CD8-positive, alpha-beta memory T cell (primary cell): ENCODE data around the gene NRIP1. TPM values are rescaled to one million over a fixed set of nuclear protein-coding genes. Genes with fewer than 3 reads are reported as not detected.

Experiments
- CTCF ChIA-PET: fragments of 350-600 bp; sonication (Branson Sonifier 250); formaldehyde crosslinking; loops from one replicate; lab custom pipeline; 2021; ENCODE audit warnings: antibody characterized with exemption; lab: Charles Lee
- POLR2A ChIA-PET: fragments of 350-600 bp; sonication (Branson Sonifier 250); formaldehyde crosslinking; loops from one replicate; lab custom pipeline; 2021; ENCODE audit warnings: antibody characterized with exemption; lab: Charles Lee
- DNase-seq, 5 donors: peaks; one replicate each; pipeline versions ENCODE4 v3.0.0 to v3.0.0-alpha.2; 2020 to 2022; ENCODE audit warnings: mixed read lengths in 1 of 5
- H3K27ac ChIP-seq: one replicate; pipeline ENCODE4 v1.7.0; 2013; ENCODE audit warnings: low read depth, mild to moderate bottlenecking, low read length, moderate library complexity
- H3K27me3 ChIP-seq: 2 replicates; pipeline ENCODE4 v1.7.0; 2013; ENCODE audit warnings: low read length, mild to moderate bottlenecking; ENCODE audit not compliant: insufficient read depth, poor library complexity, severe bottlenecking
- H3K36me3 ChIP-seq: 2 replicates; pipeline ENCODE4 v1.7.0; 2013; ENCODE audit warnings: mild to moderate bottlenecking, low read length, moderate library complexity; ENCODE audit not compliant: insufficient read depth
- H3K4me1 ChIP-seq: 2 replicates; pipeline ENCODE4 v1.7.0; 2013; ENCODE audit warnings: mild to moderate bottlenecking, low read length, moderate library complexity; ENCODE audit not compliant: insufficient read depth
- H3K4me3 ChIP-seq: 2 replicates; pipeline ENCODE4 v1.7.0; 2013; ENCODE audit warnings: mild to moderate bottlenecking, low read length
- H3K9me3 ChIP-seq: 2 replicates; pipeline ENCODE4 v1.7.0; 2013; ENCODE audit warnings: mild to moderate bottlenecking, low read length
- H3K27ac Mint-ChIP-seq, 8 donors: one replicate each; pipeline ENCODE4 v1.8.0; 2020 to 2021; ENCODE audit warnings: mixed read lengths in 8 of 8, mild to moderate bottlenecking in 6 of 8, inconsistent platforms in 3 of 8, moderate library complexity in 3 of 8
- H3K27me3 Mint-ChIP-seq, 2 donors: one replicate each; pipeline ENCODE4 v1.8.0; 2020 to 2021; ENCODE audit warnings: mixed read lengths in 2 of 2, mild to moderate bottlenecking in 1 of 2, moderate library complexity in 1 of 2
- H3K36me3 Mint-ChIP-seq, 3 donors: one replicate each; pipeline ENCODE4 v1.8.0; 2020 to 2021; ENCODE audit warnings: mixed read lengths in 3 of 3, inconsistent platforms in 1 of 3, mild to moderate bottlenecking in 1 of 3
- H3K4me1 Mint-ChIP-seq, 3 donors: one replicate each; pipeline ENCODE4 v1.8.0; 2020 to 2021; ENCODE audit warnings: mixed read lengths in 3 of 3, inconsistent platforms in 1 of 3, mild to moderate bottlenecking in 1 of 3
- H3K4me3 Mint-ChIP-seq, 7 donors: one replicate each; pipeline ENCODE4 v1.8.0; 2020 to 2021; ENCODE audit warnings: mixed read lengths in 7 of 7, mild to moderate bottlenecking in 6 of 7, moderate library complexity in 4 of 7, inconsistent platforms in 2 of 7
- H3K9me3 Mint-ChIP-seq, 5 donors: one replicate each; pipeline ENCODE4 v1.8.0; 2020 to 2022; ENCODE audit warnings: mixed read lengths in 5 of 5, mild to moderate bottlenecking in 3 of 5, moderate library complexity in 2 of 5, inconsistent platforms in 1 of 5
- polyA plus RNA-seq: library from polyadenylated mRNA; unstranded; fragments of 300-500 nt; fragmentation: Illumina TruSeq; gene quantifications from one replicate; pipeline ENCODE4 v1.2.3, GENCODE V29; 2021
- total RNA-seq, 2 experiments: library from RNA; stranded (reverse); gene quantifications; one replicate each; pipeline ENCODE4 v1.2.3, GENCODE V29; 2021

Gene NRIP1
- total and polyA plus RNA-seq, 3 experiments from 2014 or later, result 14.6 to 37.6 (median 15.7) TPM

DNA sequence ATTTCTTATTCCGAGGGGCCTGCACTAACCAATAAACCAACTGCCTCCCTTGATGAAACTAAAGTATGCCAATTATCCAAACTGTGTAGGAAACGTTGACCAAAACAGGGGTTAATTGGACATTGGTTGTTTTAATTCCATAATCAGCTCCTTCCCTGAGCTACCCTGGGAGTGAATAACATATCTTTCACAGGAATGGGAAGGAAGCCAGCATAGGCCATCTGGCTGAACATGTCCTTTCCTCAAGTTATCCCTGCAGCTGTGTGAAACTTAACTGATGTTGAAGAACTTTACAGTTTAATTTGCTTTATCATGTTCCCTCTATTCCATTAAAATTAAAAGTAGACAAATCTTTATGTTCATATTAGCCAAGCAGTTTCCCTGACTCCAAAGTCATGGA lies 75.4 kb downstream of the NRIP1 start:
- H3K4me3 Mint-ChIP-seq, result no peak overlapping the region
- no peak overlapping the region for H3K4me3 ChIP-seq
- no peaks in the 10 kb centered on the region for H3K36me3 ChIP-seq
- peaks cover 0 to 15% (median 12%) of the 10 kb centered on the region in 3 donors for H3K36me3 Mint-ChIP-seq
- no peak for DNase-seq
- H3K27ac ChIP-seq, result no peak overlapping the region
- no peaks in the 10 kb centered on the region for H3K27me3 Mint-ChIP-seq
- no peaks in the 10 kb centered on the region for H3K9me3 Mint-ChIP-seq
- no peaks in the 10 kb centered on the region for H3K4me1 ChIP-seq
- no peak overlapping the region for H3K27ac Mint-ChIP-seq
- H3K9me3 ChIP-seq, result no peaks in the 10 kb centered on the region
- H3K27me3 ChIP-seq, result no peaks in the 10 kb centered on the region
- ChIA-PET POLR2A (no interaction called here), CTCF (no interaction called here)
- peaks cover 11 to 37% (median 30%) of the 10 kb centered on the region in 3 donors for H3K4me1 Mint-ChIP-seq

- no peaks in the 10 kb centered on the region for H3K27me3 ChIP-seq
- no peaks in the 10 kb centered on the region for H3K9me3 Mint-ChIP-seq
- no peak overlapping the region for H3K27ac Mint-ChIP-seq
- no peak for DNase-seq
- H3K9me3 ChIP-seq, result no peaks in the 10 kb centered on the region
- POLR2A ChIA-PET, result no interaction called here
- no peak overlapping the region for H3K4me3 ChIP-seq
- H3K27me3 Mint-ChIP-seq, result no peaks in the 10 kb centered on the region
- H3K36me3 ChIP-seq, result no peaks in the 10 kb centered on the region
- CTCF ChIA-PET, result no interaction called here
- H3K27ac ChIP-seq, result no peak overlapping the region
- H3K4me1 ChIP-seq, result no peaks in the 10 kb centered on the region
- H3K4me1 Mint-ChIP-seq, result peaks cover 11 to 41% (median 33%) of the 10 kb centered on the region in 3 donors
- H3K4me3 Mint-ChIP-seq, result no peak overlapping the region
- H3K36me3 Mint-ChIP-seq, result peaks cover 1 to 15% (median 12%) of the 10 kb centered on the region in 3 donors
These were observed 76.0 kb downstream of the NRIP1 start for GRCh38 chr21:14988760-14989159.

DNA sequence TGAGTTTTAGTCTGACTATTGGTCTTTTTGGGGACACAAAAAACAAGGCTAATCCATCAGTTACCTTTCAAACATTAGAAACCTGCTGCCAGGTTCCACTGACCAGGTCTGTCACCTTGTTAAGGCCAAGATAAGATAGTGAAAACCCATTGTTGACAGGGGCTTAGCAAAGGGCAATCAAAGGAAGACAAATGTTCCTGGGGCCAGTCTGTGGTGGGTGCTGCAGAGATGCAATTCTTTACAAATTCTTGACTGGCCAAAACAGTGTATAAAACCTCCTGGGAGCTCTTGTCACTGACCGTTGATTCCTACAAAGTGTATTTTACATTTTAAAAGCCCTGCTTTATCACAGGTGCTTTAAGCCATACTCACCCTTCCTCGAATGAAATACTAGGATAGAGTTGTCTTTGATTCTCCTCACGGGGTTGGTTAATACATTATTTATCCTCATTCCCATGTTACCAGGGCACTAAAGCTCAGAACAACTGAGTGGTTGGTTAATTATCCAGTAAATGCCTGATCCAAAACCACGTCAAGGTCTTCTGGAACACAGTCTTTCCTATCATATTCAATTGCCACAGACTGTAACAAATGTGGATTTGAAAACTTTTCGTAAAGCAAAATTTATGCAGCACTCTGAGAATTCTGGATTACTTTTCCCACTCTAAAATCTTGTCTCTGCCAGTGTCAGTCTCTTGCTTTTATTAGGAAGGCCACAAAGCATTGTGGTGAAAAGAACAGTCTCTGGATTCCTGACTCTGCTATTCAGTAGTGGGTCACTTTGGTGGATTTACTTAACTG lies 77.2 kb downstream of the NRIP1 start:
- Histone ChIP-seq H3K36me3 (no peaks in the 10 kb centered on the region), H3K27ac (no peak overlapping the region), H3K9me3 (no peaks in the 10 kb centered on the region), H3K4me1 (no peaks in the 10 kb centered on the region), H3K27me3 (no peaks in the 10 kb centered on the region), H3K4me3 (no peak overlapping the region)
- DNase-seq, result no peak
- H3K27ac Mint-ChIP-seq, result no peak overlapping the region
- peaks cover 7 to 15% (median 12%) of the 10 kb centered on the region in 3 donors for H3K36me3 Mint-ChIP-seq
- no peak overlapping the region for H3K4me3 Mint-ChIP-seq
- ChIA-PET CTCF (no interaction called here), POLR2A (no interaction called here)
- no peaks in the 10 kb centered on the region for H3K27me3 Mint-ChIP-seq
- H3K4me1 Mint-ChIP-seq, result peaks cover 13 to 52% (median 37%) of the 10 kb centered on the region in 3 donors
- no peaks in the 10 kb centered on the region for H3K9me3 Mint-ChIP-seq

- ChIA-PET CTCF (no interaction called here), POLR2A (no interaction called here)
- Histone ChIP-seq H3K27me3 (no peaks in the 10 kb centered on the region), H3K4me3 (no peak overlapping the region), H3K27ac (no peak overlapping the region), H3K4me1 (no peaks in the 10 kb centered on the region), H3K36me3 (no peaks in the 10 kb centered on the region), H3K9me3 (no peaks in the 10 kb centered on the region)
- no peaks in the 10 kb centered on the region for H3K27me3 Mint-ChIP-seq
- H3K36me3 Mint-ChIP-seq, result peaks cover 3 to 8% (median 7%) of the 10 kb centered on the region in 3 donors
- peak overlapping the region in 1 of 8 donors; percentile 8 for H3K27ac Mint-ChIP-seq
- H3K4me1 Mint-ChIP-seq, result peaks cover 10 to 38% (median 24%) of the 10 kb centered on the region in 3 donors
- H3K9me3 Mint-ChIP-seq, result no peaks in the 10 kb centered on the region
- no peak for DNase-seq
- no peak overlapping the region for H3K4me3 Mint-ChIP-seq
These were observed 79.5 kb downstream of the NRIP1 start for GRCh38 chr21:14985306-14985705.

- Mint-ChIP-seq H3K27me3 (no peaks in the 10 kb centered on the region), H3K27ac (peak overlapping the region in 1 of 8 donors; percentile 74), H3K4me3 (no peak overlapping the region), H3K36me3 (peaks cover 0 to 7% (median 0%) of the 10 kb centered on the region in 3 donors), H3K4me1 (peaks cover 3 to 35% (median 22%) of the 10 kb centered on the region in 3 donors), H3K9me3 (no peaks in the 10 kb centered on the region)
- Histone ChIP-seq H3K4me3 (no peak overlapping the region), H3K9me3 (no peaks in the 10 kb centered on the region), H3K27me3 (no peaks in the 10 kb centered on the region), H3K4me1 (no peaks in the 10 kb centered on the region), H3K27ac (no peak overlapping the region), H3K36me3 (no peaks in the 10 kb centered on the region)
- no peak for DNase-seq
- ChIA-PET CTCF (interaction anchor here (0.5 kb wide), 1 partner anchor 460 kb away, joined by 3 read pairs; no protein-coding TSS in a partner anchor), POLR2A (no interaction called here)
These were observed 82.5 kb downstream of the NRIP1 start for GRCh38 chr21:14982336-14982735.

DNA sequence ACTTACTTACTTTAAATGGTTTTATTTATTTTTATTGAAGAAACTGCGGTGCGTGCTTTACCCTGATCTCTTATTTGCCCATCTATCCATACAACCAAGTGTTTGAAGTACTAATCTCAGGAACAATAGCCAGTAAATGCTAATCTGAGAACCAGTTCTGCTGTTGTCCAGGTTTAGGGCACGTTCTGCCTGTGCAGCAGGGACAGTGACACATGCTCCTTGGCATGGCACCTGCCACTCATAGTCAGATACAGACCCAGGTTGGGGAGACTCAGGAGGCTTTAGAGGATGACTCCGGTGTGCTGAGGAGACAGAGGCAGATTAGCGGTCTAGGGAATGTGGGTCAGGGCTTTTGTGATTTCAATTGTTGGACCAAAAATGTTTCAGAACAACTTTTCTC lies 83.6 kb downstream of the NRIP1 start:
- ChIA-PET CTCF (no interaction called here), POLR2A (no interaction called here)
- Mint-ChIP-seq H3K27ac (peak overlapping the region in 1 of 8 donors; percentile 79), H3K4me1 (peaks cover 3 to 31% (median 20%) of the 10 kb centered on the region in 3 donors), H3K4me3 (no peak overlapping the region), H3K36me3 (peaks cover 0 to 7% (median 0%) of the 10 kb centered on the region in 3 donors), H3K27me3 (no peaks in the 10 kb centered on the region), H3K9me3 (no peaks in the 10 kb centered on the region)
- Histone ChIP-seq H3K36me3 (no peaks in the 10 kb centered on the region), H3K27me3 (no peaks in the 10 kb centered on the region), H3K4me1 (no peaks in the 10 kb centered on the region), H3K27ac (no peak overlapping the region), H3K4me3 (no peak overlapping the region), H3K9me3 (no peaks in the 10 kb centered on the region)
- DNase-seq, result no peak

DNA sequence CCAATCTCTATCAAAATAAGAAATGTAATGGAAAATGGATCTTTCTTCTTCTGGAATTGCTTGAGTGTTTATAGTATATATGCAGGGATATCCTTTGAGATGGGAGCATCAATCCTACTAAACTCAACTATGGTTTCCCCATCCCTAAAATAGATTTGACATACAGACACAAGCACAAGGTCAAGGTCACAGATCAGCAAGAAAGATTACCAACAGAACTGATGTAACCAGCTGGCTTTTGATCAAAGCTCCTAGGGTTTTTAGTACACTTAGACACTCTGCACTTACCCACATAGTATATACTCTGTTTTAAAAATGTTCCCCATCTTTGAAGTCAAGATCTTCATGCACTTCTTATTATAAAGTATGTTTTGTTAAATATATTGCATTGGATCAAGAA lies 85.5 kb downstream of the NRIP1 start:
- DNase-seq, result no peak
- Histone ChIP-seq H3K27me3 (no peaks in the 10 kb centered on the region), H3K27ac (no peak overlapping the region), H3K36me3 (no peaks in the 10 kb centered on the region), H3K4me1 (no peaks in the 10 kb centered on the region), H3K4me3 (no peak overlapping the region), H3K9me3 (no peaks in the 10 kb centered on the region)
- H3K9me3 Mint-ChIP-seq, result no peaks in the 10 kb centered on the region
- ChIA-PET CTCF (no interaction called here), POLR2A (no interaction called here)
- no peak overlapping the region for H3K27ac Mint-ChIP-seq
- H3K36me3 Mint-ChIP-seq, result peaks cover 0 to 7% (median 2%) of the 10 kb centered on the region in 3 donors
- peaks cover 3 to 29% (median 20%) of the 10 kb centered on the region in 3 donors for H3K4me1 Mint-ChIP-seq
- no peaks in the 10 kb centered on the region for H3K27me3 Mint-ChIP-seq
- no peak overlapping the region for H3K4me3 Mint-ChIP-seq

- Histone ChIP-seq H3K9me3 (no peaks in the 10 kb centered on the region), H3K36me3 (no peaks in the 10 kb centered on the region), H3K27ac (no peak overlapping the region), H3K4me1 (no peaks in the 10 kb centered on the region), H3K27me3 (no peaks in the 10 kb centered on the region), H3K4me3 (no peak overlapping the region)
- H3K36me3 Mint-ChIP-seq, result peaks cover 0 to 2% (median 0%) of the 10 kb centered on the region in 3 donors
- H3K4me3 Mint-ChIP-seq, result no peak overlapping the region
- H3K27me3 Mint-ChIP-seq, result no peaks in the 10 kb centered on the region
- H3K9me3 Mint-ChIP-seq, result no peaks in the 10 kb centered on the region
- DNase-seq, result no peak
- ChIA-PET CTCF (no interaction called here), POLR2A (no interaction called here)
- H3K27ac Mint-ChIP-seq, result no peak overlapping the region
- peaks cover 0 to 16% (median 10%) of the 10 kb centered on the region in 3 donors for H3K4me1 Mint-ChIP-seq
These were observed 87.0 kb downstream of the NRIP1 start for GRCh38 chr21:14977814-14978213.
